GM18858 (cell line): ENCODE results near the gene TOR4A.
"Not testable (repeated sequence)": the region's sequence is repeated elsewhere in the genome, so short reads cannot be mapped to it uniquely, and the experiment has no call there.

Experiments used
- ATAC-seq: cut with Tn5 transposase; IDR thresholded peaks from one replicate; pipeline ENCODE4 v1.9.1; 2021; ENCODE audit not compliant: unreplicated experiment

The TOR4A gene

GRCh38 chr9:137251490-137252268 lies 25.8 kb upstream of the TOR4A start:
- ATAC-seq = no peak

- no peak for ATAC-seq
These were observed 24.7 kb upstream of the TOR4A start for GRCh38 chr9:137252555-137253506.

GRCh38 chr9:137253717-137254623 lies 23.6 kb upstream of the TOR4A start:
- no peak for ATAC-seq

GRCh38 chr9:137254624-137255447 lies 22.7 kb upstream of the TOR4A start, which contains the start of gene NELFB:
TSS of gene NELFB (plus strand) at chr9:137255327.
- peak; percentile 44 for ATAC-seq

GRCh38 chr9:137255448-137256114 lies 21.9 kb upstream of the TOR4A start:
- peak; percentile 31 for ATAC-seq

GRCh38 chr9:137256362-137256761 lies 21.2 kb upstream of the TOR4A start:
- no peak for ATAC-seq

- no peak for ATAC-seq
These were observed 20.7 kb upstream of the TOR4A start for GRCh38 chr9:137256856-137257255.

- ATAC-seq = not testable (repeated sequence)
These were observed 15.2 kb upstream of the TOR4A start for GRCh38 chr9:137262173-137262908.

GRCh38 chr9:137262909-137263285 lies 14.6 kb upstream of the TOR4A start:
- ATAC-seq = no peak

GRCh38 chr9:137263506-137263905 lies 14.0 kb upstream of the TOR4A start:
- ATAC-seq = no peak

- no peak for ATAC-seq
These were observed 13.5 kb upstream of the TOR4A start for GRCh38 chr9:137264067-137264466.

GRCh38 chr9:137265496-137266161 lies 11.9 kb upstream of the TOR4A start:
- no peak for ATAC-seq

- no peak for ATAC-seq
These were observed 11.4 kb upstream of the TOR4A start for GRCh38 chr9:137266162-137266527.

- no peak for ATAC-seq
These were observed 10.7 kb upstream of the TOR4A start for GRCh38 chr9:137266585-137267453.

- no peak for ATAC-seq
These were observed 9.6 kb upstream of the TOR4A start for GRCh38 chr9:137267933-137268355.

- no peak for ATAC-seq
These were observed 8.9 kb upstream of the TOR4A start for GRCh38 chr9:137268538-137269201.
